GM12874 (cell line): Measurements from ENCODE around the gene CLSTN3.

ENCODE experiments used
- TF ChIP-seq, protein P1 (sequence below): IDR thresholded peaks from 2 replicates; pipeline ENCODE4 v1.5.1; 2011; ENCODE audit warnings: low read depth, mild to moderate bottlenecking, control low read depth, low read length, moderate library complexity; ENCODE audit not compliant: insufficient read depth

Gene CLSTN3

DNA sequence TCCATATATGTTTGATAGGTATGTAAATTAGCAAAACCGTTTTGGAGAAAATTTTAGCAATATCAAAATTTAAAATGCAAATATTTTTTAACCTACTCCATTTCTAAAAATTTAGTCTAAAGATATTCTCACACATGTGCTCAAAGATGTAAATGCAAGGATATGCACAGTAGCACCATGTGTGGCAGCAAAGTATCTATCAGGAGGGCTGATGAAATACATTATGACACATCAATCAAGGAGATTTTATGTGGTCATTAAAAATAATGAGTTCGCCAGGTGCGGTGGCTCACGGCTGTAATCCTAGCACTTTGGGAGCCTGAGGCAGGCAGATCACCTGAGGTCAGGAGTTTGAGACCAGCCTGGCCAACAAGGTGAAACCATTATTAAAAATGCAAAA is 29.9 kb upstream of the CLSTN3 start:
- TF ChIP-seq, protein P1, sequence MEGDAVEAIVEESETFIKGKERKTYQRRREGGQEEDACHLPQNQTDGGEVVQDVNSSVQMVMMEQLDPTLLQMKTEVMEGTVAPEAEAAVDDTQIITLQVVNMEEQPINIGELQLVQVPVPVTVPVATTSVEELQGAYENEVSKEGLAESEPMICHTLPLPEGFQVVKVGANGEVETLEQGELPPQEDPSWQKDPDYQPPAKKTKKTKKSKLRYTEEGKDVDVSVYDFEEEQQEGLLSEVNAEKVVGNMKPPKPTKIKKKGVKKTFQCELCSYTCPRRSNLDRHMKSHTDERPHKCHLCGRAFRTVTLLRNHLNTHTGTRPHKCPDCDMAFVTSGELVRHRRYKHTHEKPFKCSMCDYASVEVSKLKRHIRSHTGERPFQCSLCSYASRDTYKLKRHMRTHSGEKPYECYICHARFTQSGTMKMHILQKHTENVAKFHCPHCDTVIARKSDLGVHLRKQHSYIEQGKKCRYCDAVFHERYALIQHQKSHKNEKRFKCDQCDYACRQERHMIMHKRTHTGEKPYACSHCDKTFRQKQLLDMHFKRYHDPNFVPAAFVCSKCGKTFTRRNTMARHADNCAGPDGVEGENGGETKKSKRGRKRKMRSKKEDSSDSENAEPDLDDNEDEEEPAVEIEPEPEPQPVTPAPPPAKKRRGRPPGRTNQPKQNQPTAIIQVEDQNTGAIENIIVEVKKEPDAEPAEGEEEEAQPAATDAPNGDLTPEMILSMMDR, result no peak

GRCh38 chr12:7101047-7101693 is 29.0 kb upstream of the CLSTN3 start:
- TF ChIP-seq, protein P1, result no peak

DNA sequence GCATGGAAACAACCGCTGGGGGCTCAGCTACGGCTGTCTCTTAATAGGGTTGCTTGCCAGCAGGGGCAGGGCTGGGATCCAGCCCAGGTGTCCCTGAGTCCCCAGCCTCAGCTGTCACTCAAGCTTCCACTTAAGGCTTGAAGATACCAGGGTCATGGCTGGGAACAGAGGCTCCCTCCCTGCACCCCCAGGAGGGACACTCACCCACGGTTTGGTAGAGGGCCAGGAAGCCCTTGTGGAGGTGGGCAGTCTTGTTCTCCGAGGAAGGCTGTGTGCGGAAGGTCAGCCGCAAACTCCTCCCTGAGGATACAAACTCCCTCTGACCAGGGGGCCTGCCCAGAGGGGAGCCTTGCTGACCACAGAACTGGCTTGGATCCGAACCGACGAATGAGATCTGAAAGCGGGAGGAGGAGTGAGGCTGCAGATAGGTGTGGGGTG is 28.5 kb upstream of the CLSTN3 start:
- TF ChIP-seq, protein P1, result no peak

DNA sequence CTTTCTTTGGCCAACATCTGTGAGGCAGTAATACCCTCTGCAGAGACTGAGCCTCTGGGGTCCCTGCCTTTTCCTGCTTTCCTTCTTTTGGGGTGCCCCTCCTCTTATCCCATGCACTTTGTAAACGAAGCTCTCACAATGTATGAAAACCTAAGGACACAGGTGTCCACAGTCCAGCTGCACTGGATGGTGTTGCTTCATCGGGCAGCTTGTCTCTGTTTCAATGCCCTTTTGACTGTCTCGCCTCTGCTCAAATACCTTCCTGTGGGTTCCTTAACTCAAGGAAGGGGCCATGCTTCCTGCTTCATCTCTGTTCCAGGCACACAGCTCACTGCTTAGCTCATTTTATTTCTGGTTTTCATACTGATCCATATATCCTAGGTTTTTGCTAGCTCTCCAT is 27.6 kb upstream of the CLSTN3 start:
- TF ChIP-seq, protein P1, result no peak

DNA sequence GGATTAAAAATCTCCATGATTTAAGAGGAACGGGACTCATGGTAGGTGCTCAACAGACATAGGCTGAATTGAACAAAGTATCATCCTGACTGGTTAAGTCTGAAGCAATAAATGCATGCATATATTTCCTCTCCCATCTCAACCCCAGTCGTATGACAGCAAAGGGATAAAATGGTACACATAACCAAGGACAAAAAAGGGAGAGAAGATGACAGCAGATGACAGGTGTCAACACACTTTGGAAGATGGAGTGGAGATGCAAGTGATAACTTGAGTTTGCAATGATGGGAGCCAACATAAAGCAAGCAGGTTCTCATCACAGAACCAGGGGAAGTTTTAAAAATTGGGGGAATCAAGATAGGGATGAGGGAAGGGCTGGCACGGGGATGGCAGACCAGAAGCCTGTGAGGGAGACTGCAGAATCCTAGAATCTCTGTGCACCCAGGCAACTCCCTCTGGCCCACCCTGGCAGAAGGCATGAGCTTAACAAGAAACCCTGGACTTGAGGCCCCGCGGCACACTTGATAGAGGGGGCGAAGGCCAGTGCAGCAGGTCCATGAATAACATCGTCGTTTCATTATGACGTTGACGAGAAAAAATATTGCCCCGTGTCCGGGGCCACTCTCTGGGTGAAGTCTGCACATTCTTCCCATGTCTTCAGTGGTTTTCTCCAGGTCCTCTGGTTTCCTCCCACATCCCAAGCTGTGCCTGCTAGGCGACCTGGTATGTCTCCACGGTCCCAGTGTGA is 26.2 kb upstream of the CLSTN3 start:
- TF ChIP-seq, protein P1, result no peak

DNA sequence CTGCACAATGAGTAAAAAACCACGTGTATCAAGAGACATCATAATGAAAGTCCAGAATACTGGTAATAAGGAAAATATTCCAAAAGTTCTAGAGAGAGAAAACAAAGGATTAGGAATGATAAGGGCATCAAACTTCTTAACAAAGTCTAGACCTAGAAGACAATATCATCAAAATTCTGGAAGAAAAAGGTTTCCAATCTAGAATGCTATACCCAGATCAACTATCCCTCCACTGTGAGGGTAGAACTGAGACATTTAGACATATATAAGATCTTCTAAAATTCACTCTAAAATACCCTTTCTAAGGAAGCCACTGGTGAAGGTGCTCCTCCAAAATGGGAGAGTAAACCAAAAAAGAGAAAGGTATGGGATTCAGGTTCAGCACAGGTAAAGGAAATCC is 24.1 kb upstream of the CLSTN3 start:
- TF ChIP-seq, protein P1, result no peak

- TF ChIP-seq, protein P1, result no peak
These were observed 22.6 kb upstream of the CLSTN3 start for GRCh38 chr12:7107636-7108002.
